ENCODE data around the gene NGF. TPM values are rescaled to one million over a fixed set of nuclear protein-coding genes. Genes with fewer than 3 reads are reported as not detected.

Gene NGF
- total and polyA plus RNA-seq, 2 of the 8 experiments (the other 6 are each of a cell fraction or from before 2014, with no cell fraction given), result 1.6 TPM; not detected in 1

DNA sequence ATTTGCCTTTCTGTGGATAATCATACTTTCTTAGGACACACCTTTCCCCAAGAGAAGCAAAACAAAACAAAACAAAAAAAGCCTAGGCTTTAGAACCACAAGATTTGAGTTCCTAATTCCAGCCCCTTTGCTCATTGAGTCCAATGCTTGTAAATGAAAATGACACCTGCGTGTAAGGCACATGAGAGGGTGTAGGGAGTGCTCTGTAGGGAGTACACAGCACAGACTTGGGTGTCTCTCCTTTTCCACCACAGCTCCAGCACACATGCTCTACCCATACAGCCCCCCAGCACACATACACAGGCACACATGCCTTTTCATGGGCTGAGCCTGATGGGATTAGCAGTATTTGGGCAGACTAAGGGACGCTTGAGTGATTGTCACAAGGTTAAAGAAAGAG is 9.2 kb upstream of the NGF start:
- Histone ChIP-seq H3K36me3 (ENCODE audit: control insufficient read depth in 2 of 4, insufficient read depth in 4 of 4, low read length in 3 of 4) (no peaks in the 10 kb centered on the region), H4K5ac (ENCODE audit: insufficient read length, low read depth, low read length) (no peak overlapping the region), H2BK5ac (ENCODE audit: low read depth, low read length) (no peak overlapping the region), H2BK15ac (ENCODE audit: low read length) (no peak overlapping the region), H2BK20ac (ENCODE audit: low read length) (no peak overlapping the region), H3K23me2 (ENCODE audit: low read depth, low read length) (peaks cover 2% of the 10 kb centered on the region; the same call in 1 of the 2 replicates), H2BK120ac (replicated peaks; ENCODE audit: low read depth, low read length) (no peak overlapping the region), H3K27me3 (replicated peaks in 1 of 4; ENCODE audit: control insufficient read depth in 3 of 4, extremely low read depth in 1 of 4, insufficient read depth in 3 of 4, low read length in 3 of 4) (no peaks in the 10 kb centered on the region), H3K14ac (ENCODE audit: insufficient read length) (no peak overlapping the region), H2AK5ac (ENCODE audit: low read depth, low read length) (no peak overlapping the region), H2AFZ (ENCODE audit: low read length) (0 out of 2 replicates have a peak overlapping the region, but pooled peaks have one; percentile 6), H4K91ac (replicated peaks; ENCODE audit: insufficient read length, low read length) (no peak overlapping the region), H3K4me2 (ENCODE audit: insufficient read depth in 1 of 2, low read depth in 2 of 2, low read length in 2 of 2) (no peak overlapping the region), H3K18ac (ENCODE audit: extremely low read depth, low read length) (no peak overlapping the region), H3K23ac (ENCODE audit: insufficient read length) (no peak overlapping the region), H3K4me3 (ENCODE audit: extremely low read depth in 1 of 4, insufficient read depth in 2 of 4, low read depth in 3 of 4, low read length in 4 of 4) (no peak overlapping the region), H3K79me1 (ENCODE audit: low read depth, low read length) (no peaks in the 10 kb centered on the region), H3K27ac (ENCODE audit: low read depth, low read length) (no peak overlapping the region), H3K56ac (replicated peaks; ENCODE audit: insufficient read length, low read depth, low read length) (no peak overlapping the region), H4K8ac (ENCODE audit: extremely low read depth, insufficient read depth, low read length) (no peak overlapping the region), H3K4me1 (replicated peaks in 1 of 4; ENCODE audit: control insufficient read depth in 3 of 4, insufficient read depth in 4 of 4, low read length in 3 of 4) (0 out of 7 replicates have a peak, but pooled peaks cover 0 to 2% (median 0%) of the 10 kb centered on the region in 4 experiments), H3K4ac (replicated peaks; ENCODE audit: insufficient read length, low read depth, low read length) (no peak overlapping the region), H3K9me3 (ENCODE audit: insufficient read depth in 2 of 2, low read depth in 1 of 2, low read length in 1 of 2) (no peaks in the 10 kb centered on the region), H3K79me2 (ENCODE audit: control insufficient read depth in 1 of 2, insufficient read depth in 2 of 2, low read length in 2 of 2) (no peaks in the 10 kb centered on the region), H4K20me1 (replicated peaks in 1 of 2; ENCODE audit: control insufficient read depth in 1 of 2, insufficient read depth in 2 of 2, low read length in 2 of 2) (no peaks in the 10 kb centered on the region), H3K9ac (replicated peaks in 1 of 4; ENCODE audit: extremely low read depth in 1 of 4, low read depth in 3 of 4, low read length in 3 of 4) (no peak overlapping the region), H2BK12ac (ENCODE audit: low read depth, low read length) (no peak overlapping the region)
- ChIA-PET POLR2A (ENCODE audit: partially characterized antibody) (interaction anchor here (0.5 to 1.4 kb wide), 2 partner anchors 15 to 336 kb away, joined by 3 read pairs; no protein-coding TSS in a partner anchor), CTCF (ENCODE audit: partially characterized antibody) (interaction anchor here (1.9 to 2.3 kb wide), 3 partner anchors 9 to 209 kb away, joined by 7 to 8 read pairs (median 7); partner anchors contain the start of gene NGF)
- 67% methylated on average over 2 of the region's 2 CpGs; no CpG with 5 or more reads in 1 of the 2 experiments for WGBS, 2 experiments (ENCODE audit: extremely low coverage in 1 of 2, insufficient coverage in 1 of 2, insufficient read length in 1 of 2, insufficient replicate concordance in 2 of 2, low coverage in 1 of 2, low lambda C conversion rate in 2 of 2, missing lambda C conversion rate in 1 of 2)
- DNase-seq (ENCODE audit: low read depth in 1 of 2, low spot score in 2 of 2) (no peak), FAIRE-seq (no peak)
- no peak for TF ChIP-seq ASH2L (IDR thresholded peaks at IDR 0.05; ENCODE audit: low read length)
- TF ChIP-seq SP4 (IDR thresholded peaks at IDR 0.05; ENCODE audit: low read length), result no peak
- no peak for TF ChIP-seq EP300 (IDR thresholded peaks at IDR 0.05; ENCODE audit: borderline replicate concordance in 1 of 2, low read depth in 2 of 2, low read length in 2 of 2)
- TF ChIP-seq, protein P1, sequence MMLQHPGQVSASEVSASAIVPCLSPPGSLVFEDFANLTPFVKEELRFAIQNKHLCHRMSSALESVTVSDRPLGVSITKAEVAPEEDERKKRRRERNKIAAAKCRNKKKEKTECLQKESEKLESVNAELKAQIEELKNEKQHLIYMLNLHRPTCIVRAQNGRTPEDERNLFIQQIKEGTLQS (IDR thresholded peaks at IDR 0.05; ENCODE audit: insufficient read depth, low read depth, low read length), result no peak
- TF ChIP-seq CTBP2 (IDR thresholded peaks at IDR 0.05; ENCODE audit: borderline replicate concordance, insufficient read depth, insufficient read length, low read length), result no peak
- no peak for TF ChIP-seq RXRA (IDR thresholded peaks at IDR 0.05; ENCODE audit: insufficient read depth, low read depth, low read length)
- no peak for TF ChIP-seq SIRT6 (IDR thresholded peaks at IDR 0.05; ENCODE audit: low read length)
- TF ChIP-seq, protein P2, sequence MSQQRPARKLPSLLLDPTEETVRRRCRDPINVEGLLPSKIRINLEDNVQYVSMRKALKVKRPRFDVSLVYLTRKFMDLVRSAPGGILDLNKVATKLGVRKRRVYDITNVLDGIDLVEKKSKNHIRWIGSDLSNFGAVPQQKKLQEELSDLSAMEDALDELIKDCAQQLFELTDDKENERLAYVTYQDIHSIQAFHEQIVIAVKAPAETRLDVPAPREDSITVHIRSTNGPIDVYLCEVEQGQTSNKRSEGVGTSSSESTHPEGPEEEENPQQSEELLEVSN (IDR thresholded peaks at IDR 0.05), result no peak
- no peak for TF ChIP-seq EGR1 (IDR thresholded peaks at IDR 0.05; ENCODE audit: borderline replicate concordance, low read depth, low read length)
- no peak for TF ChIP-seq JUND (IDR thresholded peaks at IDR 0.05; ENCODE audit: low read length)
- no peak for TF ChIP-seq HDAC2 (IDR thresholded peaks at IDR 0.05; ENCODE audit: borderline replicate concordance in 1 of 2, low read depth in 2 of 2, low read length in 2 of 2)
- TF ChIP-seq NANOG (IDR thresholded peaks at IDR 0.05; ENCODE audit: insufficient read depth, low read depth, low read length, poor library complexity, severe bottlenecking), result no peak

Data from H1 (cell line).